Stimulated activated CD8-positive, alpha-beta memory T cell treated with anti-CD3 and anti-CD28 coated beads, Interleukin-7, amount 100 ng/mL, for 4 hours (primary cell): ENCODE measurements around the gene ADAMTSL1.

Source experiments
- DNase-seq, 2 donors: peaks; one replicate each; pipeline ENCODE4 v3.0.0-alpha.2; 2020; ENCODE audit warnings: low read depth in 2 of 2

ADAMTSL1 gene

GRCh38 chr9:18936094-18936871, 462.3 kb downstream of the ADAMTSL1 start:
- DNase-seq: no peak

- DNase-seq: no peak
These were observed 466.0 kb downstream of the ADAMTSL1 start for GRCh38 chr9:18939943-18940342.

- no peak for DNase-seq
These were observed 467.2 kb downstream of the ADAMTSL1 start for GRCh38 chr9:18941060-18941740.

- DNase-seq: no peak
These were observed 468.8 kb downstream of the ADAMTSL1 start for GRCh38 chr9:18942801-18943200.

- DNase-seq: no peak
These were observed 474.0 kb downstream of the ADAMTSL1 start for GRCh38 chr9:18947892-18948339.

- DNase-seq: no peak
These were observed 478.0 kb downstream of the ADAMTSL1 start for GRCh38 chr9:18951936-18952335.

- no peak for DNase-seq
These were observed 481.7 kb downstream of the ADAMTSL1 start for GRCh38 chr9:18955626-18956025.
